Stimulated activated CD8-positive, alpha-beta memory T cell treated with anti-CD3 and anti-CD28 coated beads, Interleukin-12 subunit alpha, Interleukin-12 subunit beta, amount 100 ng/mL, for 1 hour (primary cell): ENCODE results near the gene LONP2.
"Not testable (repeated sequence)": the region's sequence is repeated elsewhere in the genome, so short reads cannot be mapped to it uniquely, and the experiment has no call there.

Experiments
- DNase-seq: peaks from one replicate; pipeline ENCODE4 v3.0.0-alpha.2; 2020; ENCODE audit warnings: low read depth

LONP2 gene

GRCh38 chr16:48370229-48370628, 126.1 kb downstream of the LONP2 start:
- no peak for DNase-seq

GRCh38 chr16:48370668-48371392, 126.7 kb downstream of the LONP2 start:
- not testable (repeated sequence) for DNase-seq

DNA sequence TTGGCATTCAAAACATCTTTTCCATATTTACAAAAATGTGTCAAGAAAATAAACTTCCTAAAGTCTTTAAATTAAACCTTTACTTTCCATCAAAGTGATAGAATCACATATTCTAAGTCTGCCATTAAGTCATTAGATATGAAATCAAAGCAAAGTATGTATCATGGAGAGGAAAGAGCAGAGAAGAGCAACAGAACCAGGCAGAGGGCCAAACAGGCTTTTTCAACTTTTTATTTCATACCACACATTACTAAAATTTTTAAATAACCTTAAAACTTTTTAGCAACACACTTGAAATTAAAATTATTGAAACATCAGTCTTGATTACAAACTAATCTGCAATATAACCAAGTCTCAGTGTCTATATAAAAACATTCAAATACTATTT, 127.3 kb downstream of the LONP2 start:
- no peak for DNase-seq

- DNase-seq, result no peak
Observed at GRCh38 chr16:48372744-48373143, 128.6 kb downstream of the LONP2 start.

- no peak for DNase-seq
Observed at GRCh38 chr16:48373258-48374029, 129.3 kb downstream of the LONP2 start.

DNA sequence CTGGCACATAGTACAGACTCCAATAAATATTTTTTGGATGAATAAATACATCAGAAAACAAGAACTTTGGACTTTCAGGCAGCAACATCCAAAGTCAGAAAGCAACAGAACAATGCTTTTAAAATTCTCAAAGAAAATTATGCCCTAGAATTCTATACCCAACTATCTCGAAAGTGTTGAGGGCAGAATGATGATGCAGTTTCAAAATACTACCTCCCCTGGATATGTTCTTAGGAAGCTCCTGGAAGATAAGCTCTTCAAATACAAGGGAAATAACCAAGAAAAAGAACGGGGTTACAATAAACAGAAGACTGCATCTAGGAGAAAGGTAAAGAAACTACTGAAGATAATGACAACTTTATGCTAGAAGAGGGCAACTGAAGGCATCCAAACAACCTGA, 130.2 kb downstream of the LONP2 start:
- DNase-seq, result no peak

DNA sequence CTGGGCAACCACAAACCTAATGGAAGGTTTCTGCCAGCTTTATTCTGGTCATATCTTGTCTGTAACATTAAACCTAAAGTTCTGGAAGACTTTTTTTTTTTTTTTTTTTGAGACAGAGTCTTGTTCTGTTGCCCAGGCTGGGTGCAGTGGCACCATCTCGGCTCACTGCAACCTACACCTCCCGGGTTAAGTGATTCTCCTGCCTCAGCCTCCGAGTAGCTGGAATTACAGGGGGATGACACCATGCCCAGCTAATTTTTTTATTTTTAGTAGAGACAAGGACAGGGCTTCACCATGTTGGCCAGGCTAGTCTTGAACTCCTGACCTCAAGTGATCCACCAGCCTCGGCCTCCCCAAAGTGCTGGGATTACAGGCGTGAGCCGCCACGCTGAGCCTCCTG, 133.2 kb downstream of the LONP2 start:
- DNase-seq, result not testable (repeated sequence)

GRCh38 chr16:48378276-48378675, 134.2 kb downstream of the LONP2 start:
- no peak for DNase-seq

GRCh38 chr16:48378836-48379235, 134.7 kb downstream of the LONP2 start:
- DNase-seq, result no peak

DNA sequence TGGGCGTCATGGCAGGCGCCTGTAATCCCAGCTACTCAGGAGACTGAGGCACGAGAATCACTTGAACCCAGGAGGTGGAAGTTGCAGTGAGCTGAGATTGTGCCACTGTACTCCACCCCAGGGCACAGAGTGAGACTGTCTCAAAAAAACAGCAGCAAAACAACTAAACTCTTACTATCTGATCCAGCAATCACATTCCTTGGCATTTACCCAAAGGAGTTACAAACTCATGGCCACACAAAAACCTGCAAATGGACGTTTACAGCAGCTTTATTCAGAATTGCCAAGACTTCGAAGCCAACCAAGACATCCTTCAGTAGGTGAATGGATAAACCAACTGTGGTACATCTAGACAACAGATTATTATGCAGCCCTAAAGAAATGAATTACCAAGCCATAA, 137.1 kb downstream of the LONP2 start:
- DNase-seq, result no peak

DNA sequence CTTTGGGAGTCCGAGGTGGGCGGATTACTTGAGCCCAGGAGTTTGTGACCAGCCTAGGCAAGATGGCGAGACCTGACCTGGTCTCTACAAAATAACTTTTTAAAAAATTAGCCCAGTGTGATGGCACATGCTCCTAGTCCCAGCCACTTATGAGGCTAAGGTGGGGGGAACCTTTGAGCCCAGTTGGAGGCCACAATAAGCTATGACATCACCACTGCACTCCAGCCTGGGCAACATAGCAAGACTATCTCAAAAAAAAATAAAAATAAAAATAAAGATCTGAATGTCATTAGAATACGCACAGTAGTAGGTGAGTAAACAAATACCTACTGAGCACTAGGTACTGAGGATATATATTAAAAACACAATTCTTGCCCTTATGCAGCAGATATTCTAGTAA, 138.0 kb downstream of the LONP2 start:
- no peak for DNase-seq

- no peak for DNase-seq
Observed at GRCh38 chr16:48383009-48383876, 139.1 kb downstream of the LONP2 start.

- no peak for DNase-seq
Observed at GRCh38 chr16:48383877-48384519, 139.9 kb downstream of the LONP2 start.

DNA sequence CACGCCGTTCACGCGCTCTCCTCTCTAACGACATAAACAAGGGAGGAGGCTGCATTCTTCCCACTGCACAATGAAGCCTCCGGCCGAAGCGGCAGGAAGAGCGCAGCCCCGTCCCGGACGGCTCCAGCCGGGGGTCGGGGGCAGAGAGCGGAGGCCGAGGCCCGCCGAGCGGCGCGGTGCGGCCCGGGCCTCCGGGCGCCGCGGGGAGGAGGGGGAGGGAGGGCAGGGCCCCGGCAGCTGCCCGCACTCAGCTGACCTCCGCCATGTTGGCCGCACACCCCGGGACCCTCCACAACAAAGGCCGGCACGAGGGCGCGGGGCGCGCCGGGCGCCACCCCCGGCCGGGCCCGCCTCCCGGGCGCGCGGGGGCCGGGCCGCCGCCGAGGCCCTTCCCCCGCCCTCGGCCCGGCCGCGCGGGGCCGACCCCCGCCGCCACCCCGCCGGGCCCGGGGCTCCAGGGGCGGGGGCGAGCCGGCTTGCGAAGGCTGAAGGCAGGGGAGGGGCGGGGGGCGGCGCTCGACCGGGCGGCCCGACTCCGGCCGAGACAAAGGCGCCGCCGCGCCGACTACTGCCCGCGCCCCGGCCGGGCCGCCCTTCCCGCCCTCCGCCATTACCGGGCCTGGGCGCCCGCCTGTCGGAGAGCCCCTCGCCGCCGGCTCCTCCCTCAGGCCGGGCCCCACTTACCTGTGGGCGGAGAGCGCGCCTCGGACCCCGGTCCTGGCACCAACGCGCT, 140.6 kb downstream of the LONP2 start:
- DNase-seq, result no peak

GRCh38 chr16:48385253-48386150, 141.4 kb downstream of the LONP2 start, which contains the start of gene SIAH1:
SIAH1 (minus strand) TSS chr16:48385413; CDS start chr16:48362428, 22,985 bp downstream.
- DNase-seq, result peak; percentile 80

GRCh38 chr16:48386559-48387312, 142.6 kb downstream of the LONP2 start:
- no peak for DNase-seq

GRCh38 chr16:48392407-48392806, 148.3 kb downstream of the LONP2 start:
- no peak for DNase-seq

DNA sequence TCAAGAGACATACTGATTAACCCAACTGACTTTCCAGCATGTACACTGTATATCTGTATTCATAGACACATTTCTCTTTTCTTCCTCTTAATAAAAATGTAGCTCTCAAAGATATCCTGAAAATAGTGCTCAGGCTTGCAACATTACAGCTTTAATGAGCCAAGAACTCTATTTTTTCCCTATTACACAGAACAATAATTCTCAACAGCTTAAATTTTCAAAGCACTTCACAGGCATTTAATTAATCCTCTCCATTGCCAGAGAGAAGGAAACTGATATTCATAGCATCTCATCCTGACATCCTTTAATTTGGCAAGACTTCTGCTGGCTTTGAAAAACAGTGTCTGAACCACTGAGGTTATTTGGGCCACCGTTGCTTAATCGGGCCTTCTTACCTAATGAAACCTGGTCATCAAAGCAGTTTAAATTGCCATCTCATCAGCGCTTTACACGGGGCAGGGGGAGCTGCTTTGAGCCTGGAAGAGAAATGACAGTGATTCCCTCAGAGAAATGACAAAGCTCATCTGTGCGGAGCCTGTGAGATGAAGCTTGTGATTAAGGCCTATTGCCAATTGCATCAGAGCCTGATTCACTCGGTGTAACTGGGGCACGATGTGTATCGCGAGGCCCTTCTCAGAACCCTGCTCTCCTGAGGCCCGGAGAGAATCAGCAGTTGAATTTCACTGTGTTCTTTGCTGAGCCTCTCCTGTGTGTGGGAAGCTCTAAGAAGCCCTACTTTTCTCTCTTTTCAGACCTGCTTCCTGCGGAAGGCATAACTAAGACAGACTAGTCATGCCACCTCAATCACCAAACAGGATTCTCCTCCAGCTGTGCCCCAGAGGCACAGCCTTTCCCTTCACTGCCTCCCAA, 149.6 kb downstream of the LONP2 start:
- no peak for DNase-seq

GRCh38 chr16:48394355-48394703, 150.2 kb downstream of the LONP2 start:
- DNase-seq, result no peak
